Measurements from ENCODE around the gene CDH15. TPM values are rescaled to one million over a fixed set of nuclear protein-coding genes. Genes with fewer than 3 reads are reported as not detected.
"Not testable (repeated sequence)": the region's sequence is repeated elsewhere in the genome, so short reads cannot be mapped to it uniquely, and the experiment has no call there.

Gene CDH15
- total RNA-seq, 1 donor, result not detected

GRCh38 chr16:89224665-89225064 is 53.1 kb downstream of the CDH15 start:
- H3K4me3 ChIP-seq (ENCODE audit: low read length), result no peak overlapping the region

GRCh38 chr16:89230255-89230654 is 58.7 kb downstream of the CDH15 start:
- Histone ChIP-seq H3K4me3 (ENCODE audit: low read length) (no peak overlapping the region), H3K9me3 (ENCODE audit: low read depth, low read length) (peaks cover 23% of the 10 kb centered on the region), H3K4me1 (ENCODE audit: insufficient read depth, low read length) (peaks cover 11% of the 10 kb centered on the region), H3K27me3 (ENCODE audit: insufficient read depth, low read length) (no peaks in the 10 kb centered on the region)

More at GRCh38 chr16:89224665-89225064, 53.1 kb downstream of the CDH15 start:
- no peaks in the 10 kb centered on the region for H3K27me3 ChIP-seq (ENCODE audit: insufficient read depth, low read length)
- H3K9me3 ChIP-seq (ENCODE audit: low read depth, low read length), result peaks cover 23% of the 10 kb centered on the region
- H3K4me1 ChIP-seq (ENCODE audit: insufficient read depth, low read length), result no peaks in the 10 kb centered on the region

GRCh38 chr16:89232107-89232506 is 60.6 kb downstream of the CDH15 start:
- Histone ChIP-seq H3K4me1 (ENCODE audit: insufficient read depth, low read length) (peaks cover 11% of the 10 kb centered on the region), H3K27me3 (ENCODE audit: insufficient read depth, low read length) (no peaks in the 10 kb centered on the region), H3K9me3 (ENCODE audit: low read depth, low read length) (peaks cover 19% of the 10 kb centered on the region), H3K4me3 (ENCODE audit: low read length) (no peak overlapping the region)

- H3K27me3 ChIP-seq (ENCODE audit: insufficient read depth, low read length), result no peaks in the 10 kb centered on the region
- no peak overlapping the region for H3K4me3 ChIP-seq (ENCODE audit: low read length)
- peaks cover 1% of the 10 kb centered on the region for H3K9me3 ChIP-seq (ENCODE audit: low read depth, low read length)
- H3K4me1 ChIP-seq (ENCODE audit: insufficient read depth, low read length), result peaks cover 11% of the 10 kb centered on the region
These were observed 62.3 kb downstream of the CDH15 start for GRCh38 chr16:89233678-89234490.

- Histone ChIP-seq H3K4me1 (ENCODE audit: insufficient read depth, low read length) (peaks cover 27% of the 10 kb centered on the region), H3K9me3 (ENCODE audit: low read depth, low read length) (no peaks in the 10 kb centered on the region), H3K27me3 (ENCODE audit: insufficient read depth, low read length) (no peaks in the 10 kb centered on the region), H3K4me3 (ENCODE audit: low read length) (no peak overlapping the region)
These were observed 66.2 kb downstream of the CDH15 start for GRCh38 chr16:89237733-89238132.

- H3K4me1 ChIP-seq (ENCODE audit: insufficient read depth, low read length), result peaks cover 17% of the 10 kb centered on the region
- peak overlapping the region; percentile 67 for H3K4me3 ChIP-seq (ENCODE audit: low read length)
- H3K9me3 ChIP-seq (ENCODE audit: low read depth, low read length), result no peaks in the 10 kb centered on the region
- H3K27me3 ChIP-seq (ENCODE audit: insufficient read depth, low read length), result no peaks in the 10 kb centered on the region
These were observed 69.8 kb downstream of the CDH15 start for GRCh38 chr16:89241187-89242007.

- peaks cover 24% of the 10 kb centered on the region for H3K4me1 ChIP-seq (ENCODE audit: insufficient read depth, low read length)
- H3K4me3 ChIP-seq (ENCODE audit: low read length), result no peak overlapping the region
These were observed 71.2 kb downstream of the CDH15 start for GRCh38 chr16:89242795-89243200.

GRCh38 chr16:89243664-89244063 is 72.1 kb downstream of the CDH15 start:
- no peaks in the 10 kb centered on the region for H3K27me3 ChIP-seq (ENCODE audit: insufficient read depth, low read length)
- H3K4me1 ChIP-seq (ENCODE audit: insufficient read depth, low read length), result peaks cover 24% of the 10 kb centered on the region
- no peak overlapping the region for H3K4me3 ChIP-seq (ENCODE audit: low read length)
- H3K9me3 ChIP-seq (ENCODE audit: low read depth, low read length), result no peaks in the 10 kb centered on the region

More at GRCh38 chr16:89242795-89243200, 71.2 kb downstream of the CDH15 start:
- Histone ChIP-seq H3K27me3 (ENCODE audit: insufficient read depth, low read length) (no peaks in the 10 kb centered on the region), H3K9me3 (ENCODE audit: low read depth, low read length) (no peaks in the 10 kb centered on the region)

GRCh38 chr16:89244264-89244663 is 72.7 kb downstream of the CDH15 start:
- H3K4me3 ChIP-seq (ENCODE audit: low read length); H3K9me3 ChIP-seq (ENCODE audit: low read depth, low read length); H3K27me3 ChIP-seq (ENCODE audit: insufficient read depth, low read length): not testable (repeated sequence)
- H3K4me1 ChIP-seq (ENCODE audit: insufficient read depth, low read length), result peaks cover 24% of the 10 kb centered on the region

GRCh38 chr16:89244754-89245153 is 73.2 kb downstream of the CDH15 start:
- Histone ChIP-seq H3K4me3 (ENCODE audit: low read length) (no peak overlapping the region), H3K4me1 (ENCODE audit: insufficient read depth, low read length) (peaks cover 24% of the 10 kb centered on the region), H3K27me3 (ENCODE audit: insufficient read depth, low read length) (no peaks in the 10 kb centered on the region), H3K9me3 (ENCODE audit: low read depth, low read length) (no peaks in the 10 kb centered on the region)

Other genes starting within 250 kb of the CDH15 start
- gene CBFA2T3, start 194.5 kb upstream of the CDH15 start, total RNA-seq, result 1.3 TPM
- 20.9 TPM for gene ACSF3, start 77.9 kb upstream of the CDH15 start, total RNA-seq
- gene SLC22A31, start 28.8 kb downstream of the CDH15 start, total RNA-seq, result not detected
- 34.2 TPM for gene ZNF778, start 46.0 kb downstream of the CDH15 start, total RNA-seq

Measured in mononuclear cell (primary cell).